GM23338 (cell line): ENCODE measurements around the gene NHERF1. TPM values are rescaled to one million over a fixed set of nuclear protein-coding genes. Genes with fewer than 3 reads are reported as not detected.

Experiments
- ATAC-seq: fragments of 200-7000 bp; cut with Tn5 transposase; 3 replicates; pipeline ENCODE4 v1.9.1; 2020
- DNase-seq: peaks from one replicate; pipeline ENCODE4 v3.0.0-alpha.2; 2015; ENCODE audit warnings: low spot score
- H2AFZ ChIP-seq: fragments of 200-600 bp; sonication (generic); 2 replicates; pipeline ENCODE4 v1.8.0; 2016; ENCODE audit warnings: antibody characterized with exemption, mild to moderate bottlenecking, moderate library complexity
- H3F3A ChIP-seq: fragments of 200-600 bp; sonication (generic); replicated peaks from 2 replicates; pipeline ENCODE4 v1.8.0; 2017; ENCODE audit warnings: antibody characterized with exemption, mixed run types, low read depth
- H3K27ac ChIP-seq: fragments of 200-600 bp; sonication (generic); 2 replicates; pipeline ENCODE4 v1.6.1; 2016; ENCODE audit warnings: low read depth
- H3K27me3 ChIP-seq: fragments of 200-600 bp; sonication (generic); 2 replicates; pipeline ENCODE4 v1.8.0; 2016; ENCODE audit warnings: mild to moderate bottlenecking, mixed run types, moderate library complexity; ENCODE audit not compliant: insufficient read depth
- H3K36me3 ChIP-seq: fragments of 200-600 bp; sonication (generic); 2 replicates; pipeline ENCODE4 v1.8.0; 2016; ENCODE audit warnings: mild to moderate bottlenecking; ENCODE audit not compliant: insufficient read depth
- H3K4me1 ChIP-seq: fragments of 200-600 bp; sonication (generic); 2 replicates; pipeline ENCODE4 v1.8.0; 2016; ENCODE audit warnings: mild to moderate bottlenecking, moderate library complexity; ENCODE audit not compliant: insufficient read depth
- H3K4me2 ChIP-seq: fragments of 200-600 bp; sonication (generic); 2 replicates; pipeline ENCODE4 v1.7.1; 2017; ENCODE audit warnings: mixed run types
- H3K4me3 ChIP-seq: fragments of 200-600 bp; sonication (generic); 2 replicates; pipeline ENCODE4 v1.6.1; 2016; ENCODE audit warnings: mixed run types
- H3K79me2 ChIP-seq: fragments of 200-600 bp; sonication (generic); replicated peaks from 2 replicates; pipeline ENCODE4 v1.8.0; 2017; ENCODE audit warnings: mild to moderate bottlenecking; ENCODE audit not compliant: insufficient read depth
- H3K9me2 ChIP-seq: fragments of 200-600 bp; sonication (generic); 2 replicates; pipeline ENCODE4 v1.8.0; 2017; ENCODE audit not compliant: insufficient read depth
- H4K20me1 ChIP-seq: fragments of 200-600 bp; sonication (generic); replicated peaks from 2 replicates; pipeline ENCODE4 v1.8.0; 2017; ENCODE audit warnings: mild to moderate bottlenecking; ENCODE audit not compliant: insufficient read depth
- H3K27ac Mint-ChIP-seq: 2 replicates; pipeline ENCODE4 v1.8.0; 2020; ENCODE audit warnings: inconsistent platforms, mild to moderate bottlenecking, moderate library complexity, mixed read lengths
- H3K27me3 Mint-ChIP-seq: 3 replicates; pipeline ENCODE4 v1.8.0; 2022; ENCODE audit warnings: low read depth, mild to moderate bottlenecking, moderate library complexity, mixed read lengths, inconsistent platforms; ENCODE audit not compliant: insufficient read depth, poor library complexity
- H3K36me3 Mint-ChIP-seq: 3 replicates; pipeline ENCODE4 v1.8.0; 2021; ENCODE audit warnings: low read depth, mild to moderate bottlenecking, inconsistent platforms, moderate library complexity, mixed read lengths
- H3K4me1 Mint-ChIP-seq: 3 replicates; pipeline ENCODE4 v1.8.0; 2020; ENCODE audit warnings: mild to moderate bottlenecking, inconsistent platforms, mixed read lengths
- H3K4me3 Mint-ChIP-seq: 3 replicates; pipeline ENCODE4 v1.8.0; 2021; ENCODE audit warnings: moderate library complexity, mild to moderate bottlenecking, inconsistent platforms, mixed read lengths
- H3K9me3 Mint-ChIP-seq: 3 replicates; pipeline ENCODE4 v1.8.0; 2020; ENCODE audit warnings: moderate library complexity, mild to moderate bottlenecking, inconsistent platforms, mixed read lengths
- EZH2 ChIP-seq: fragments of 200-600 bp; sonication (generic); IDR thresholded peaks from one replicate; pipeline ENCODE4 v1.8.0; 2017; ENCODE audit warnings: antibody characterized with exemption, mild to moderate bottlenecking, low read depth; ENCODE audit not compliant: unreplicated experiment
- ZNF114 ChIP-seq: fragments of 250-450 bp; sonication (Bioruptor Pico); IDR thresholded peaks from 2 replicates; pipeline ENCODE4 v1.5.0; 2020; ENCODE audit warnings: mild to moderate bottlenecking, moderate library complexity
- polyA plus RNA-seq: library from polyadenylated mRNA; unstranded; fragments of >200 nt; fragmentation: Nextera tagmentation; extraction: Ambion mirVana; gene quantifications from 2 replicates; pipeline ENCODE4 v1.2.1, GENCODE V29; 2016
- total RNA-seq: library from RNA; depleted of rRNA; stranded (reverse); fragments of >200 nt; shearing (Covaris generic); gene quantifications from 2 replicates; pipeline ENCODE4 v1.2.3, GENCODE V29; 2014
- TF ChIP-seq, protein P1 (sequence below): IDR thresholded peaks from 2 replicates; pipeline ENCODE4 v1.6.1; 2016; ENCODE audit warnings: antibody characterized with exemption
- TF ChIP-seq, protein P2 (sequence below): fragments of 250-450 bp; sonication (Bioruptor Pico); IDR thresholded peaks from 2 replicates; pipeline ENCODE4 v1.5.0; 2020; ENCODE audit warnings: mild to moderate bottlenecking, moderate library complexity

NHERF1 gene
- total and polyA plus RNA-seq, 2 experiments from 2014 or later: 48.8 to 100 TPM

- TF ChIP-seq, protein P1, sequence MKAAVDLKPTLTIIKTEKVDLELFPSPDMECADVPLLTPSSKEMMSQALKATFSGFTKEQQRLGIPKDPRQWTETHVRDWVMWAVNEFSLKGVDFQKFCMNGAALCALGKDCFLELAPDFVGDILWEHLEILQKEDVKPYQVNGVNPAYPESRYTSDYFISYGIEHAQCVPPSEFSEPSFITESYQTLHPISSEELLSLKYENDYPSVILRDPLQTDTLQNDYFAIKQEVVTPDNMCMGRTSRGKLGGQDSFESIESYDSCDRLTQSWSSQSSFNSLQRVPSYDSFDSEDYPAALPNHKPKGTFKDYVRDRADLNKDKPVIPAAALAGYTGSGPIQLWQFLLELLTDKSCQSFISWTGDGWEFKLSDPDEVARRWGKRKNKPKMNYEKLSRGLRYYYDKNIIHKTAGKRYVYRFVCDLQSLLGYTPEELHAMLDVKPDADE: no peak
- TF ChIP-seq, protein P2, sequence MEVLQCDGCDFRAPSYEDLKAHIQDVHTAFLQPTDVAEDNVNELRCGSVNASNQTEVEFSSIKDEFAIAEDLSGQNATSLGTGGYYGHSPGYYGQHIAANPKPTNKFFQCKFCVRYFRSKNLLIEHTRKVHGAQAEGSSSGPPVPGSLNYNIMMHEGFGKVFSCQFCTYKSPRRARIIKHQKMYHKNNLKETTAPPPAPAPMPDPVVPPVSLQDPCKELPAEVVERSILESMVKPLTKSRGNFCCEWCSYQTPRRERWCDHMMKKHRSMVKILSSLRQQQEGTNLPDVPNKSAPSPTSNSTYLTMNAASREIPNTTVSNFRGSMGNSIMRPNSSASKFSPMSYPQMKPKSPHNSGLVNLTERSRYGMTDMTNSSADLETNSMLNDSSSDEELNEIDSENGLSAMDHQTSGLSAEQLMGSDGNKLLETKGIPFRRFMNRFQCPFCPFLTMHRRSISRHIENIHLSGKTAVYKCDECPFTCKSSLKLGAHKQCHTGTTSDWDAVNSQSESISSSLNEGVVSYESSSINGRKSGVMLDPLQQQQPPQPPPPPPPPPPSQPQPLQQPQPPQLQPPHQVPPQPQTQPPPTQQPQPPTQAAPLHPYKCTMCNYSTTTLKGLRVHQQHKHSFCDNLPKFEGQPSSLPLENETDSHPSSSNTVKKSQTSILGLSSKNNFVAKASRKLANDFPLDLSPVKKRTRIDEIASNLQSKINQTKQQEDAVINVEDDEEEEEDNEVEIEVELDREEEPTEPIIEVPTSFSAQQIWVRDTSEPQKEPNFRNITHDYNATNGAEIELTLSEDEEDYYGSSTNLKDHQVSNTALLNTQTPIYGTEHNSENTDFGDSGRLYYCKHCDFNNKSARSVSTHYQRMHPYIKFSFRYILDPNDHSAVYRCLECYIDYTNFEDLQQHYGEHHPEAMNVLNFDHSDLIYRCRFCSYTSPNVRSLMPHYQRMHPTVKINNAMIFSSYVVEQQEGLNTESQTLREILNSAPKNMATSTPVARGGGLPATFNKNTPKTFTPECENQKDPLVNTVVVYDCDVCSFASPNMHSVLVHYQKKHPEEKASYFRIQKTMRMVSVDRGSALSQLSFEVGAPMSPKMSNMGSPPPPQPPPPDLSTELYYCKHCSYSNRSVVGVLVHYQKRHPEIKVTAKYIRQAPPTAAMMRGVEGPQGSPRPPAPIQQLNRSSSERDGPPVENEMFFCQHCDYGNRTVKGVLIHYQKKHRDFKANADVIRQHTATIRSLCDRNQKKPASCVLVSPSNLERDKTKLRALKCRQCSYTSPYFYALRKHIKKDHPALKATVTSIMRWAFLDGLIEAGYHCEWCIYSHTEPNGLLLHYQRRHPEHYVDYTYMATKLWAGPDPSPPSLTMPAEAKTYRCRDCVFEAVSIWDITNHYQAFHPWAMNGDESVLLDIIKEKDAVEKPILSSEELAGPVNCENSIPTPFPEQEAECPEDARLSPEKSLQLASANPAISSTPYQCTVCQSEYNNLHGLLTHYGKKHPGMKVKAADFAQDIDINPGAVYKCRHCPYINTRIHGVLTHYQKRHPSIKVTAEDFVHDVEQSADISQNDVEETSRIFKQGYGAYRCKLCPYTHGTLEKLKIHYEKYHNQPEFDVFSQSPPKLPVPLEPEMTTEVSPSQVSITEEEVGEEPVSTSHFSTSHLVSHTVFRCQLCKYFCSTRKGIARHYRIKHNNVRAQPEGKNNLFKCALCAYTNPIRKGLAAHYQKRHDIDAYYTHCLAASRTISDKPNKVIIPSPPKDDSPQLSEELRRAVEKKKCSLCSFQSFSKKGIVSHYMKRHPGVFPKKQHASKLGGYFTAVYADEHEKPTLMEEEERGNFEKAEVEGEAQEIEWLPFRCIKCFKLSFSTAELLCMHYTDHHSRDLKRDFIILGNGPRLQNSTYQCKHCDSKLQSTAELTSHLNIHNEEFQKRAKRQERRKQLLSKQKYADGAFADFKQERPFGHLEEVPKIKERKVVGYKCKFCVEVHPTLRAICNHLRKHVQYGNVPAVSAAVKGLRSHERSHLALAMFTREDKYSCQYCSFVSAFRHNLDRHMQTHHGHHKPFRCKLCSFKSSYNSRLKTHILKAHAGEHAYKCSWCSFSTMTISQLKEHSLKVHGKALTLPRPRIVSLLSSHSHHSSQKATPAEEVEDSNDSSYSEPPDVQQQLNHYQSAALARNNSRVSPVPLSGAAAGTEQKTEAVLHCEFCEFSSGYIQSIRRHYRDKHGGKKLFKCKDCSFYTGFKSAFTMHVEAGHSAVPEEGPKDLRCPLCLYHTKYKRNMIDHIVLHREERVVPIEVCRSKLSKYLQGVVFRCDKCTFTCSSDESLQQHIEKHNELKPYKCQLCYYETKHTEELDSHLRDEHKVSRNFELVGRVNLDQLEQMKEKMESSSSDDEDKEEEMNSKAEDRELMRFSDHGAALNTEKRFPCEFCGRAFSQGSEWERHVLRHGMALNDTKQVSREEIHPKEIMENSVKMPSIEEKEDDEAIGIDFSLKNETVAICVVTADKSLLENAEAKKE (CRISPR knock-in tag): no peak
- no peak for TF ChIP-seq ZNF114 (CRISPR knock-in tag)
- no peak for TF ChIP-seq EZH2
These were observed 55.5 kb downstream of the NHERF1 start (continued) for GRCh38 chr17:74803971-74804370.

DNA sequence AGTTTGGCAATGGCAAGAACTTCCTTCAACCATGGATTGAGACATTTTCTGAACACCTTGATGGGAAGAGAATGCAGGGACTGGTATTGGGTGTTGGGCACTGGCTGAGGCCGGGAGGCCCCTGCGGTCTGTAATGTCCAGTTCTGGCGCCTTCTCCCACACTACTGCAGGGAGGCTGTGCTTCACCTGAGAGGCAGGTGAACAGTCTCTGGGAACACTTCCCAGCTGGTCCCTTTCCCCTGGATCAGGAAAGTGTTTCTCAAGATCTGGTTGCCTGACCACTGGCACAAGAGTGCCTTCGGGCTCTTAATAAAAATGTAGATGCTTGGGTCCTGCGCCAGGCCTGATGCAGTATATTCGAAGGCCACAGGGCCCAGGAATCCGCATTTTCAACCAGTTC lies 56.3 kb downstream of the NHERF1 start:
- H3K4me3 ChIP-seq: no peak overlapping the region
- H4K20me1 ChIP-seq: peaks cover 16% of the 10 kb centered on the region
- H2AFZ ChIP-seq: no peak overlapping the region
- H3K4me2 ChIP-seq: no peak overlapping the region
- H3F3A ChIP-seq: no peaks in the 10 kb centered on the region
- H3K27ac Mint-ChIP-seq: no peak overlapping the region; the same call in 1 of the 2 replicates
- DNase-seq (no peak), ATAC-seq (no peak)
- no peaks in the 10 kb centered on the region for H3K9me2 ChIP-seq
- no peak overlapping the region for H3K27ac ChIP-seq
- no peaks in the 10 kb centered on the region for H3K36me3 ChIP-seq
- H3K27me3 Mint-ChIP-seq: peaks cover 10% of the 10 kb centered on the region
- H3K27me3 ChIP-seq: no peaks in the 10 kb centered on the region
- no peak overlapping the region for H3K4me3 Mint-ChIP-seq
- peaks cover 16% of the 10 kb centered on the region for H3K36me3 Mint-ChIP-seq
- H3K4me1 ChIP-seq: no peaks in the 10 kb centered on the region
- no peaks in the 10 kb centered on the region for H3K79me2 ChIP-seq
- no peaks in the 10 kb centered on the region for H3K9me3 Mint-ChIP-seq
- H3K4me1 Mint-ChIP-seq: no peaks in the 10 kb centered on the region
- TF ChIP-seq EZH2: no peak
- TF ChIP-seq, protein P2 (CRISPR knock-in tag): no peak
